Right ventricle myocardium superior (tissue), 1 donor: Measurements from ENCODE around the gene IGSF9. TPM values are rescaled to one million over a fixed set of nuclear protein-coding genes. Genes with fewer than 3 reads are reported as not detected.

Source experiments
- ATAC-seq: fragments of 200-7000 bp; cut with Tn5 transposase; one replicate; pipeline ENCODE4 v1.9.1; 2020; ENCODE audit warnings: mild to moderate bottlenecking; ENCODE audit not compliant: poor library complexity
- DNase-seq: peaks from one replicate; pipeline ENCODE4 v3.0.0-alpha.2; 2020
- intact Hi-C: fragments of 100-400 bp; cut with DNase I; formaldehyde crosslinking; loops from one replicate; pipeline ENCODE4 v1.11.2; 2022
- total RNA-seq: library from RNA; stranded (reverse); fragmentation: NEBNext Ultra II Directional; extraction: Animal tissue kit (Norgen Biotek cat#: 25700); gene quantifications from one replicate; pipeline ENCODE4 v1.2.1, GENCODE V29; 2021
- donor health status: DM: no; HTN: yes; CAD: no; lungs with severe emphysema.

The IGSF9 gene
- total RNA-seq, 1 donor from 2014 or later, result 0.30 TPM

GRCh38 chr1:159951551-159951950 is 6.1 kb upstream of the IGSF9 start:
- DNase-seq, result no peak
- intact Hi-C loops, result no loop called here
- no peak for ATAC-seq

GRCh38 chr1:159951016-159951415 is 5.6 kb upstream of the IGSF9 start:
- ATAC-seq, result no peak

DNA sequence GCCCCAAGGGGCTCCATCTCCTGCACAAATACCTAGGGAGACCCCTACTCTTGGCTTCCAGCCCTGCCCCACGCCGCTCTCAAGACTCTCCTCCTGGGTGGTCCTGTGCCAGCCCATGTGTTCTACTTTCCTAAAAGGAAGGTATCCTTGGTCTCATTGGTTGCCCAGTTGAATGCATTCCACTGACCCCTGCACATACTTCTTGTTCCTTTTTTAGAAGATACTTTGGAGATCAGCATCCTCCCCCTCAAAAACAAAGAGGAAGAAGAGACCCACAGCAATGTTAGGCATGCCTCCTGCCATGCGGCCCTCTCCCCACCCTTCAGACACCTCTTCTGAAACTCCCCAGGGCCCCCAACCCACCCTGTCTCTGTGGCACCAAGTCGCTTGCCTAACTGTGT is 4.6 kb upstream of the IGSF9 start:
- ATAC-seq (no peak), DNase-seq (no peak)
- intact Hi-C loops, result loop anchor here (5.0 kb wide), 1 partner anchor 153 kb away; no protein-coding TSS in a partner anchor

More at GRCh38 chr1:159951016-159951415, 5.6 kb upstream of the IGSF9 start:
- intact Hi-C loops, result no loop called here
- DNase-seq, result no peak

- intact Hi-C loops, result loop anchor here (5.0 kb wide), 1 partner anchor 152 kb away; no protein-coding TSS in a partner anchor
Observed at GRCh38 chr1:159949123-159949522, 3.7 kb upstream of the IGSF9 start.

DNA sequence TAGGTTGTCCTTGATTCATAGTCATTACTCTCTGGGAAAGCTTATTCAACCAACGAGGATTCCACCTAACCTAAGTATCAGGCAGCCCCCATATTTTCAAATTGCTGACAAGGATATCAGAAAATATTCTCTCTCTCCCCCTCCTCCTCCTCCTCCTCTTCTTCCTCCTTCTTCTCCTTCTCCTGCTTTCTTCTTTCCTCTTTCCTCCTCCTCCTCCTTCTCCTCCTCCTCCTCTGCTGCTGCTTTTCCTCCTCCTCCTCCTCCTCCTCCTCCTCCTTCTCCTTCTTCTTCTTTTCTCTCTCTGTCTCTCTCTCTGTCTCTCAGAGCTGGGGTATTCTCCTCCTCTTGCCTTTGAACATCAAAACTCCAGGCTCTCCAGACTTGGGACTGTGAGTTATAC is 2.5 kb upstream of the IGSF9 start:
- no peak for ATAC-seq
- DNase-seq, result no peak
- intact Hi-C loops, result loop anchor here (5.0 kb wide), 1 partner anchor 151 kb away; no protein-coding TSS in a partner anchor

More at GRCh38 chr1:159949123-159949522, 3.7 kb upstream of the IGSF9 start:
- DNase-seq (no peak), ATAC-seq (no peak)

- ATAC-seq (no peak), DNase-seq (no peak)
- intact Hi-C loops, result loop anchor here (5.0 kb wide), 1 partner anchor 149 kb away; no protein-coding TSS in a partner anchor
Observed at GRCh38 chr1:159946242-159947187, 1.1 kb upstream of the IGSF9 start.

DNA sequence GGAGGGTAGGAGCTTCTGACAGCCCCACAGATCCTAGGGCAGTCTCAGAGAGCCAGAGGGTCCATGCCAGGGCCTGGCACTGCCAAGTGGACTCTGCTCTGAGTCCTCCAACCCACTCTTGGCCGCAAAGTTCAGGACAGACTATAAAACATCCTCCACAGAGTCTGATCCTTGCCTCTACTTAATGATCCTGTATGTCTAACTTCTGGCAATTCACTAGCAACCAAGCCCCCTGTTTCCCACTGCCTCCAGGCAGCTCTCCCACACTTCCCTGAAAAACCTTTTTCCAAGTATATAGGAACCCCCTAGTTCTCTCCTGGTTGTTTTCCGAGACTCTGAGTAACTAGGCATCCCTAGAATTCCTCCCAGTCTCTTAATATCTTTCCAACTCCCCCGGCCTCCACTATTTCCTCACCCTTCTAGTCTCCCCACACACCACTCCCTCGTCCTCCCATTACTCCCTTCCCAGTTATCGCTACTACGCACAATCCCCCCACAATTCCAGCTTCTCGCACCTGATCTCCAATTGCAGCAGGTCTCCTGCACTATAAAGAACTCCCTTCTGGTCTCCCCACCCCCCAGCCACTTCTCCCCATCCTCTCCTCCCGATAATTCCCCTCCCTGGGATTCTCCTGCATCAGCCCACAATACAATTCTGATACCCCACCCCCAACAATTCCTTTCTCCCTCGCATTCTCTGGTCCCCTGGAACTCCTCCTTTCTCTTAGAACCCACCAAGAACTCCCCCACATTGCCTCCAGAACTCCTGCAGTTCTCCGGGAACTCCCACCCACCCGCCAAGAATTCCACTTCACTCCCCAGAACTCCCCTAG is 574 bp downstream of the IGSF9 start:
- intact Hi-C loops, result loop anchor here (5.0 kb wide), 1 partner anchor 148 kb away; no protein-coding TSS in a partner anchor
- no peak for DNase-seq
- no peak for ATAC-seq

DNA sequence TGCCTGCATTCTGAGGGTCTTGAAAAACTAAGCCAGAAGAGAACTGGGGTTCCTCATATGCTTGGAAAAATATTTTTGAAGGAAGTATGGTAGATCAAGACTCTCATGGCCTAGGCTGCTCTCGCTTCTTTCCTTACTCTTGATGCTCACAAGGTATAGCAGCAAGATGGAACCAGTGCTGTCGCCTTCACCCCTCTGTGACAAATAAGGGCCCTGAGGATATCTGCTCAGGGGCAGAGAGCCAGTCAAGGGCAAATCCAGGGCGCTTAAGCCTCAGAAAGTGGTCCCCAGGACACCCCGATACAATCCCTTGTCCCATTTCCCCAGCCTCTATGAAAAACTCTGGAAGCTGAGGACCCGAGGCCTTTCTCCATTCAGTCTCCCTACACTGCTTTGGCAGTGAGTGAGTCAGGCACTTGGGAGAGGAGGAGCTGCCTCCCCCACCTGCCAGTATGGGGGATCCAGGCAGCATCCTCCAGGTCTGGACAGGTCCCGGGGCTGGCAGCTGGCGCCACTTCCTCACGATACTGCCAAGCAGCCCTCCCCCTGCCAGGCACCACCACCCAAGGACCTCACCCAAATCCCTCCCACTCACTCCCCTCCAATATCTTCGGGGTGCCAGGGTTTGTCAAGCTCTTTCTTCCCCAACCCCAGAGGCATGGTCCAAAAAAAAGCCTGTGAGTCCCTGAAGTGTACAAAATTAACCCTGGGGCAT is 1.3 kb downstream of the IGSF9 start:
- no peak for ATAC-seq
- intact Hi-C loops, result no loop called here

DNA sequence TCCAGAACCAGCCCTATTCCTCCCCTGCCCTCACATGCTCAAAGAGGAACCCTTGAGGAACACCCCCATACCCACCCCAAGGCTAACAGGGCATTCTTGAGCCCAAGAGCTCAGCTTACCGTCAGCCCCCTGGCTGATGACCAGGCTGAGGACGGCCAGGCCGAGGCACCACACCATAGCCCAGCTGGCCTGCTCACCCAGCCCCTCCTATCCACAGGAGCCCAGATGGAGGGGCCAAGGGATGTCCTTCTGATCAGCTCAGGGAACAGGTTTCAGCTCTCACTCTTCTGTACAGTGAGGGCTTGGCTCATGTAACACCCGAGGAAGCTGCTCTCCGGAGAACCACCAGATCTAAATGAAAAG is 2.2 kb downstream of the IGSF9 start:
- intact Hi-C loops, result no loop called here
- DNase-seq (no peak), ATAC-seq (no peak)

More for the DNA sequence above, 1.3 kb downstream of the IGSF9 start:
- DNase-seq, result no peak

GRCh38 chr1:159942632-159943277 is 2.7 kb downstream of the IGSF9 start:
- intact Hi-C loops, result no loop called here
- no peak for ATAC-seq
- no peak for DNase-seq

DNA sequence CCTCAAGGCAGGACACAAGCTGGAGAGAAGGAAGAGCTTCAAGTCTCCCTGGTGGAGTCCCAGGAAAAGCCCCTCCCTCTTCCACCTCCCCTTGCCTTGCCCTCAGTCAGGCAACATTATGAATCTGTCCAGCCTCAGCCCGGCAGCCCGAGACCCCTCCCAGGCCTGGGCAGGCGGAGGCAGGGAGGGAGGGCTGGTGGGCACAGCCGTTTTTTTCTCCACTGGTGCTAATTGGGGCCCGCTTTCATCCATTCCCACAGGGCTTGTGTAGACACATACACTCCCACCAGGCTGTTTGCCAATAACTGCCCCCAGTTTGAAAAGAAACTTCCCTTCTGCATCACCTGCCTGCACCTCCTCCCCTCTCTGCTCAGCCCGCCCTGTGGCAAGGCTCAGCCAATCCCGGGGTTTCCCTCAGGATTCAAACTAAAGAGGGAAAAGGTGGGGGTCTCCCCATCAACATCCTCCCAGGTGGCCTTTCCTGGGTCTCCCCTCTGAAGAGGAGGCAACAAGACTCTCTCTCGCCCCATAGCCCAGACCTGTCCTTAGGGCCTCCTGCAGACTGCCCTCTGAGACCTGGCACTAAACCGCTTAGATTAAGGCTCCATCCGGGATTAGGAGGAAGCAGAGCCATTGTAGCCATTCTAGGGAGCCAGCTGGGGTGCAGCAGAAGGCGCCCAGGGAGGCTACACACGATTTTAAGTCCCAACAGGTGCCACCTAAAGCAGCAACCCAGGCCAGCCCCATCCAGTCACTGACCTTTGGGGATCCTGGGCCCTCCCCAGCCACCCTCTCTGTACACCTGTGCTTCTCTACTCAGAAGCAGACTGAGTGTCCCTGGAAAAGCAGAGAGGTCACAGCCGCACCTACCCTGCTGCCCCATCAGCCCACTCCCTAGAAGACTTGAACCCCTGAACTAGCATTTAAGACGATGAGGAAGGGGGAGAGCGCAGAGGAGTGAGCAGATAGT is 3.5 kb downstream of the IGSF9 start:
- DNase-seq, result no peak
- no peak for ATAC-seq
- intact Hi-C loops, result no loop called here

DNA sequence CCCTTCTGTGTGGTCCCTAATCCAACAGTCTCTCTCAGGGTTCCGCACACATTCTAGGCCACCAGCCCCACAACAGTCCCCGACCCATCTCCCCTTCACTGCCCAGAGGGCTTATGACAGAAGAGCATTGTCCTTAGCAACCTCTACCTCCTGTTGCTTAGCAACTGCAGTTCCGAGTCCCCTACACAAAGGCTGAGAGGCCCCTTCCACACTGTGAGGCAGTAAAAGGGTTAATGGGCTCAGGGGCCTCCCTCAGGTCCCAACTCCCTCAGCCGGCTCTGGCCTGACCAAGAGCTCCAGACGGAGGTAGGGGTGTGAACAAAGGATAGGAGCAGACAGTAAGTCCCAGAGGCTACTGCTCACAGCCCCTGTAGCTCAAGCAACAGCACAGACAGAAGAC is 4.3 kb downstream of the IGSF9 start:
- DNase-seq (no peak), ATAC-seq (no peak)
- intact Hi-C loops, result no loop called here

- intact Hi-C loops, result no loop called here
- DNase-seq (no peak), ATAC-seq (no peak)
Observed at GRCh38 chr1:159940006-159940620, 5.3 kb downstream of the IGSF9 start.

DNA sequence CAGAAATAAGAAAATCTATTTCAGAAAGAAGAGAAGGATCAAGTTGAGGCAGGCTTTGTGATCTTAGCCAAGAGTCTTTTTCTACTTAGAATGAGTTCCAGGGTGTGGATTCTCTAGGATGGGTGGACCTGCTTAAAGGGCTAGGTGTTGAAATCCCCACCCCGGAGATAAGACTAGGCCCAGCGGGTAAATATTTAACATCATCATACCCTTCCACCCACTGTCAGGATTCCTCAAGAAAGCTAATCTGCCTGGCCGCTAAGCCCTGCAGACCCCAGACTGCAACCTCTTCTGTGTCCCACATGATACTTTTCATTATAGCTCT is 5.8 kb downstream of the IGSF9 start:
- intact Hi-C loops, result no loop called here

GRCh38 chr1:159938905-159939677 is 6.3 kb downstream of the IGSF9 start:
- no peak for DNase-seq
- no peak for ATAC-seq
- intact Hi-C loops, result no loop called here

More for the DNA sequence above, 5.8 kb downstream of the IGSF9 start:
- ATAC-seq (no peak), DNase-seq (no peak)

DNA sequence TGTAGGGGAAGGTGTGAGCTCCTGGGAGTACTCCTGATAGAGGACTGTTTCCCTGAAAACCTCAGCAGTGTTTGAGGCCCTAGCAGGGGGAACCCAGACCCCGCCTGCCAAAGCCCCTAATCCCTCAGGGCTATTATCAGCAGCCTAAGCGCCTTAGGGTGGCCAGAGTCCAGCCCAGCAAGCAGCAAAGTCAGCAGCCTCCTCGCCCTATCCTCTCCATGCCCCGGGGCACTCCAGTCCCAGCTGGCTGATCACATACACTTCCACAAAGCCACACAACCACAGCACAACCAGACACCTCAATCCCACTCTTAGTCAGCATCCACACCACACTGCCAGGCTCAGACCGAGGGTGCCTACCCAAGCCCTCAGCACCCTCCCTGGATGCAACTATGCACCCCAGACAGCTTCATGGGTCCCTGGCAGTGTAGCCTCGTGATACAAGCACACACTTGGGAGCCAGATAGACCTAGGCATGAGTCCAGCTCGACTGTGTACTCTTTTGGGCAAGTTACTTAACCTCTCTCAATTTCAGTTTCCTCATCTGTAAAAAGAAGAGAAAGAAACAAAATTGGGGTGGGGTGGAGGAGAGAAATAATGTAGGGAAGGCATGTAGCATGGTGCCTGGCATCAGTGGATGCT is 7.1 kb downstream of the IGSF9 start:
- DNase-seq, result no peak
- ATAC-seq, result no peak
- intact Hi-C loops, result no loop called here
